ENCODE data around the gene CDK18. TPM values are rescaled to one million over a fixed set of nuclear protein-coding genes. Genes with fewer than 3 reads are reported as not detected.

CDK18 gene
- total RNA-seq, 1 donor from 2014 or later: 2.6 TPM

DNA sequence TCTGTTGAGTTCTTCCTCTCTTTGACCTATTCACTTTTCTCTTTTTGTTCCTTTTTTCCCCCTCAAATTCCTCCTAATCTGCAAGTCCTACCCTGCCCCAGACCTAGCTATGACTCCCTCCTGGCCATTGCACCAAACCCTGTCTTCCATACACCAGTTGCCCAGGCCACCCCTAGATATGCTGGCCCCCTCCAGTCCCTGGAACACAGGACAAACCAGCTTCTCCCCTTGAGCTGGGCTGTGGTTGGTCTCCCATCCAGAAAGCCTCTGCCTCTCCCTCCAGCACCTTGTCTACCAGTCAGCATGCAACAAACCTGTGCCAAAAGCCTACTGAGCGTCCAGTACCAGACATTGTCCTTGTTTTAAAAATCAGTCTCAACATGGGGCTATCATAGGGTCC lies 68.0 kb downstream of the CDK18 start:
- POLR2A ChIA-PET: no interaction called here
- peaks cover 29% of the 10 kb centered on the region for H3K27me3 Mint-ChIP-seq

DNA sequence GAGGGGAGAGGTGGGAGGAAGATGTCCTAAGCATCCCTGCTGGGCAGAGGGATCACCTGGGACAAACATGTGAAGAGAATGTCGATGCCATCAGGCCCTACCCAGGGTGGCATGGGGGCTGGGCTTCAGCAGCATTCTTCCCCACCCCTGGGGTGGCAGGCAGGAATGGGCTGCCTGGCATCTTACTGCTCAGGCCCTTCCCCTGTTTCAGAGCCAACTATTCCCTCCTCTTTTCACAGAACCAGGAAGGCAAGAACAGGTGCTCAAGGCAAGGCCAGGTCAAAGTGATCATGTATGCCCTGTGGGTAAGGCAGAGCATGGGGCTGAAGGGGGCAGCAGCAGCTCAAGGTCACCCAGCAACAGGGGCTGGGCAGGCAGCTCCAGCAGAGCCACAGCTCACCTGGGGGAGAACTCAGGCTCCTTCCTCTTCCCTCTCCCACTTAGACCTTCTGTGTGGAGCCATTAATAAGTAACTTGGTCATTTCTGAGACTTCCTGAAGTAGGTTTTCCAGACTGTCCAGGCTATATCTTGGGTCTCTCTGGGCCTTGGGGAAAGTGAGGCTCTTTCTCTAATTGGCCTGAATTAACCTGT lies 70.9 kb downstream of the CDK18 start:
- Mint-ChIP-seq H3K4me3 (no peak overlapping the region), H3K27me3 (peaks cover 26% of the 10 kb centered on the region), H3K27ac (no peak overlapping the region), H3K4me1 (no peaks in the 10 kb centered on the region), H3K36me3 (ENCODE audit: low read depth) (no peaks in the 10 kb centered on the region), H3K9me3 (no peaks in the 10 kb centered on the region)
- ATAC-seq (ENCODE audit: low read depth) (no peak), DNase-seq (no peak)
- ChIA-PET POLR2A (no interaction called here), CTCF (interaction anchor here (1.6 kb wide), 1 partner anchor 82 kb away, joined by 4 read pairs; no protein-coding TSS in a partner anchor)
- intact Hi-C loops (cut with micrococcal nuclease): no loop called here
- TF ChIP-seq, protein P1, sequence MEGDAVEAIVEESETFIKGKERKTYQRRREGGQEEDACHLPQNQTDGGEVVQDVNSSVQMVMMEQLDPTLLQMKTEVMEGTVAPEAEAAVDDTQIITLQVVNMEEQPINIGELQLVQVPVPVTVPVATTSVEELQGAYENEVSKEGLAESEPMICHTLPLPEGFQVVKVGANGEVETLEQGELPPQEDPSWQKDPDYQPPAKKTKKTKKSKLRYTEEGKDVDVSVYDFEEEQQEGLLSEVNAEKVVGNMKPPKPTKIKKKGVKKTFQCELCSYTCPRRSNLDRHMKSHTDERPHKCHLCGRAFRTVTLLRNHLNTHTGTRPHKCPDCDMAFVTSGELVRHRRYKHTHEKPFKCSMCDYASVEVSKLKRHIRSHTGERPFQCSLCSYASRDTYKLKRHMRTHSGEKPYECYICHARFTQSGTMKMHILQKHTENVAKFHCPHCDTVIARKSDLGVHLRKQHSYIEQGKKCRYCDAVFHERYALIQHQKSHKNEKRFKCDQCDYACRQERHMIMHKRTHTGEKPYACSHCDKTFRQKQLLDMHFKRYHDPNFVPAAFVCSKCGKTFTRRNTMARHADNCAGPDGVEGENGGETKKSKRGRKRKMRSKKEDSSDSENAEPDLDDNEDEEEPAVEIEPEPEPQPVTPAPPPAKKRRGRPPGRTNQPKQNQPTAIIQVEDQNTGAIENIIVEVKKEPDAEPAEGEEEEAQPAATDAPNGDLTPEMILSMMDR (IDR thresholded peaks at IDR 0.05): no peak

More for the DNA sequence above, 68.0 kb downstream of the CDK18 start:
- H3K27ac Mint-ChIP-seq: no peak overlapping the region
- CTCF ChIA-PET: no interaction called here
- TF ChIP-seq, protein P1 (IDR thresholded peaks at IDR 0.05): no peak
- no peaks in the 10 kb centered on the region for H3K36me3 Mint-ChIP-seq (ENCODE audit: low read depth)
- no peak for ATAC-seq (ENCODE audit: low read depth)
- H3K9me3 Mint-ChIP-seq: no peaks in the 10 kb centered on the region
- no peak for DNase-seq
- intact Hi-C loops (cut with micrococcal nuclease): no loop called here
- no peak overlapping the region for H3K4me3 Mint-ChIP-seq
- peaks cover 6% of the 10 kb centered on the region for H3K4me1 Mint-ChIP-seq

DNA sequence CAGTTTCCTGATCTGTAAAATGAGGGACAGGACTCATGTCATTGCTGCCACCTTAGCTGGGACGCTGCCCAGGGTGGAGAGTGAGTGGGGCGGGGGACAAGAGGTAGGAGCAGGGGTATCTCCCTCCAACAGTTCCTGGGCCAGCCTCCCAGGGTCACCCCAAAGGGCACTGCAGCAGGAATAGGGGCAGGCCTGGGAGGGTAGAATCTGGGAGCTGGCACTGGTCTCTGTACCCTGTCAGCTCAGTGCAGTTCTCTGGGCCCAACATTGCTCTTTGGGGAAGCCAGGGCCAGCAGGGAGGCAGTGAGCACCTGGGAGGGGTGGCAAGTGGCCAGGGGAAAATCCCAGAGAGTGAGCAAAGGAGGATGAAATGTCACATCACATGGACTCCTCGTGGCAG lies 71.5 kb downstream of the CDK18 start:
- DNase-seq (no peak), ATAC-seq (ENCODE audit: low read depth) (no peak)
- no peaks in the 10 kb centered on the region for H3K9me3 Mint-ChIP-seq
- intact Hi-C loops (cut with micrococcal nuclease): no loop called here
- H3K4me1 Mint-ChIP-seq: no peaks in the 10 kb centered on the region
- CTCF ChIA-PET: no interaction called here
- H3K27ac Mint-ChIP-seq: no peak overlapping the region
- TF ChIP-seq, protein P1 (IDR thresholded peaks at IDR 0.05): no peak
- no peaks in the 10 kb centered on the region for H3K36me3 Mint-ChIP-seq (ENCODE audit: low read depth)
- POLR2A ChIA-PET: no interaction called here
- H3K27me3 Mint-ChIP-seq: peaks cover 21% of the 10 kb centered on the region
- H3K4me3 Mint-ChIP-seq: no peak overlapping the region

DNA sequence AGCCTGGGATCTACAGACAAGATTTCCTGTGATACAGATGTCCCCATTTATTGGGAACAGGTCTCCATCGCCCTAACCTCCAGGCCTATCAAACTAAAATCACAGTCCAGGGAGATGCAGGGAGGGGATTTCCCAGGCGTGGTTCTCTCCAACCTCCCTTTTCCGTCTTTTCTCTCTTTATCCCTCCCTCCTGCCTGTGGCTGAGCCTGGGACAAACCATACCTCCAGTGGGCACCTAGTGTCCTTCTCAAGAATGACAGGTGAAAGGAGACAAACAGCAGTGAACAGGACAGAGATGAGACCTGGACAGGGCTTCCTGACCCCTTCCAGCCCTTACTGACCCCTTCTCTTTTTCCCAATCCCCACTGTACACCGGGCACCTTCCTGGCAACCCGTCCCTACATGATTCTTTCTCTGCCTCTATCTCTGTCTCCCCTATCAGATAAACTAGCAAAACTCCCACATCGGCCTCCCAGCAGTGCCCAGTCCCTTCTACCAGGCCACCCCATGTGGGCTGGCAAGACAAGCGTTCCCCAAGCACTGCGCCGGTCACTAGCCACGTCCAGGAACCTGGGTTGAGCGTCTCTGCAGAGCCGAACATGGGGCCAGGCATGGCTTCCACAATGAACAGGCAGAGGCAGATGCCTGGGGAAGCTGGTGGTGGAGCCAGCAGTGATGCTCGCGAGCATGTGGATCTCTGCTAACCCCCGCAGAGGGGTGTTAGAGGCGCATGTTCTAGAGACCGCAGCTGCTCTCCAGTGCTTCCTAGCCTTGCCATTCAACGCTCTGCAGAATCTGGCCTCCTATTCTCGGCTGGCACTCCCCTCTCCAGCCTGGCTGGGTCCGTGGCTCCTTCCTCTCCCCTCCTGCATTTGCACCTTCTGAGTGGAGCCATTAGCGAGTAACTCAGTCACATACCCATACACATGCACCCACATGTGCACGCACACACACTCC lies 72.6 kb downstream of the CDK18 start:
- DNase-seq: no peak
- Mint-ChIP-seq H3K27ac (no peak overlapping the region), H3K9me3 (no peaks in the 10 kb centered on the region), H3K4me1 (peaks cover 5% of the 10 kb centered on the region), H3K27me3 (peaks cover 17% of the 10 kb centered on the region), H3K4me3 (no peak overlapping the region), H3K36me3 (ENCODE audit: low read depth) (no peaks in the 10 kb centered on the region)
- CTCF ChIA-PET: no interaction called here
- POLR2A ChIA-PET: no interaction called here
- no peak for ATAC-seq (ENCODE audit: low read depth)
- TF ChIP-seq, protein P1 (IDR thresholded peaks at IDR 0.05): no peak
- intact Hi-C loops (cut with micrococcal nuclease): no loop called here

DNA sequence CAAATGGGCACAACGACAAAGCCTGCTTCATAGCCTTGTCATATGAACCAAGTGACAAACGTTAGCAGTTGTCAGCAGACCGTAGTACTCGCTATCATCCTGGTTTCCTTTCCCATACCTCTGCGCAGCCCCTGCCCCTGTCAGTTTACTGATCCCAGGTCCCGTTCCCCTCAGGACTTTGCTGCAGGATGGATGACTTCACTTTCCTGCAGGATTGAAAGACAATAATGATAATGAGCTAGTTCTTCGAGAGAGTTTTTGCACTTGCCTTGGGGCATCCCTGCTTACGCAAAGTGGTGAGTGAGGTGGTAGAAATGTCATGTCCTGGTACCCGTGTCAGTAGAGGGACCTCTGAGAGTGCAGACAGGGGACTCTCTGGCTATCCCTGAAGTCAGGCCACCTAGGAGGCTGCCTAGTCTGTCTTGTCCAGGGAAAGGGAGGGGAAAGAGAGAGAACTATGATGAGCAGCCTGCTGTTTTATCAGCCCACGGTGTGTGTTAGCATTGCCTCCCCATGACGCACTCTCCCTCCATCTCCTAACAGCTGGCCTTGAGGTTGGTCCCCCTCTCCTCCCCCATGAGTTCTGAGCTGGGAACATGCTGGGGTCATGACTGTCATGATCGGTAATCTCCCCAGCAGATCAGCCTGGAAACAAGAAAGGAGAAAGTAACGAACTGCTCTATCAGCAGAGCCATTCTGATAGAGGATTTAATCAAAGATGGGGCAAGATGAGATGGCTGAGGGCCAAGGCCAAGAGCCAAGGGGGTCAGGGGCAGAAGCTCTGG lies 73.6 kb downstream of the CDK18 start:
- Mint-ChIP-seq H3K9me3 (no peaks in the 10 kb centered on the region), H3K27me3 (peaks cover 9% of the 10 kb centered on the region), H3K27ac (no peak overlapping the region), H3K36me3 (ENCODE audit: low read depth) (no peaks in the 10 kb centered on the region), H3K4me3 (no peak overlapping the region), H3K4me1 (peaks cover 13% of the 10 kb centered on the region)
- ChIA-PET CTCF (no interaction called here), POLR2A (no interaction called here)
- intact Hi-C loops (cut with micrococcal nuclease): no loop called here
- TF ChIP-seq, protein P1 (IDR thresholded peaks at IDR 0.05): no peak
- DNase-seq: no peak
- ATAC-seq (ENCODE audit: low read depth): no peak

Measured in activated B cell treated with CpG ODN at 0.5 μM for 24 hours (primary cell).